Prostate gland (tissue), 2 donors: ENCODE results near the gene PHF5A. TPM values are rescaled to one million over a fixed set of nuclear protein-coding genes. Genes with fewer than 3 reads are reported as not detected.
A peak's percentile ranks its signal among the peaks of the same experiment; 100 is the strongest.

ENCODE experiments used
- DNase-seq: peaks from one replicate; pipeline ENCODE4 v3.0.0-alpha.2; 2019; ENCODE audit warnings: low spot score
- H3K27ac ChIP-seq, 2 donors: fragments of 200-600 bp; sonication (generic); 2 replicates each; pipeline ENCODE4 v1.5.1; 2017 to 2019
- H3K27me3 ChIP-seq: fragments of 200-600 bp; sonication (generic); replicated peaks from 2 replicates; pipeline ENCODE4 v1.5.1; 2019; ENCODE audit not compliant: insufficient read depth
- H3K36me3 ChIP-seq, 2 donors: fragments of 200-600 bp; sonication (generic); 1 replicate in 1 of 2; 2 replicates in 1 of 2; pipeline versions ENCODE4 v1.5.1 to v1.8.1; 2017 to 2019
- H3K4me1 ChIP-seq: fragments of 200-600 bp; sonication (generic); replicated peaks from 2 replicates; pipeline ENCODE4 v1.5.1; 2019
- H3K4me3 ChIP-seq, 2 donors: fragments of 200-600 bp; sonication (generic); 2 replicates each; pipeline ENCODE4 v1.5.1; 2017 to 2019
- H3K9me3 ChIP-seq: fragments of 200-600 bp; sonication (generic); 2 replicates; pipeline ENCODE4 v1.5.1; 2017
- CTCF ChIP-seq, 4 experiments: fragments of 200-600 bp in 2 of 4; fragments of 450-650 bp in 2 of 4; sonication (generic) in 2 of 4; IDR thresholded peaks; 1 replicate in 3 of 4; 2 replicates in 1 of 4; pipeline ENCODE4 v1.5.1; 2016 to 2019; ENCODE audit warnings: antibody characterized with exemption in 4 of 4, mild to moderate bottlenecking in 2 of 4, moderate library complexity in 2 of 4
- POLR2A ChIP-seq: fragments of 450-650 bp; IDR thresholded peaks from one replicate; pipeline ENCODE4 v1.6.1; 2016; ENCODE audit warnings: antibody characterized with exemption, mild to moderate bottlenecking
- POLR2AphosphoS5 ChIP-seq: sonication (generic); formaldehyde crosslinking; IDR thresholded peaks from one replicate; pipeline ENCODE4 v1.6.1; 2017; ENCODE audit warnings: antibody characterized with exemption
- WGBS: methylation state at CpG from one replicate; pipeline ENCODE4 v1.1.5; 2018; 5-methylcytosine and 5-hydroxymethylcytosine counted together
- intact Hi-C: fragments of 100-400 bp; cut with DNase I; formaldehyde crosslinking; loops from one replicate; pipeline ENCODE4 v1.14.2; 2022
- total RNA-seq, 2 donors: library from RNA; depleted of rRNA; stranded (reverse); fragments of >200 nt; gene quantifications; one replicate each; pipeline ENCODE4 v1.1.0, GENCODE V29; 2016

The PHF5A gene
- 10 to 100 TPM; 35.8 to 40.2 TPM for total RNA-seq

GRCh38 chr22:41468381-41469217 lies at the start of gene PHF5A, which contains the start of gene ACO2:
Gene PHF5A, minus strand, starts transcription at chr22:41468692. Its CDS starts 39 bp downstream, at chr22:41468653.
Gene ACO2, plus strand, starts transcription at chr22:41469117. Its CDS starts 30 bp downstream, at chr22:41469147.
- peaks cover 0 to 10% of the 10 kb centered on the region in 2 donors for H3K36me3 ChIP-seq

DNA sequence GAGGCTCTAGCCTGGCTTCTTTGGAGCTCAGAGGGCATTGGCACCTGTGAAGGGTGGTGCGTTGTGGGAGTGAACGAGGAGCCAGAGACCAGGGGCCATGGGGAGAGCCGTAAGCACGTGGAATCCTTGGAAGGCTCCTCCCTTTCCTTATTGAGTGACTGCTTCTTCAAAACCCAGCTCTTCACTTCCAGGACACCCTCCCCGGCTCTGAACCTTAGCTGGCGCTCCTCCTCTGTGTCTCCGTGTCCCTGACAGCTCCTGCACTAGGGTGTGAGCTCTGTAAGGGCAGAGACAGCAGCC lies 49.5 kb upstream of the PHF5A start:
- H3K27me3 ChIP-seq = no peaks in the 10 kb centered on the region
- peaks cover 4% of the 10 kb centered on the region for H3K4me1 ChIP-seq
- no peak overlapping the region for H3K27ac ChIP-seq
- intact Hi-C loops = no loop called here
- DNase-seq = no peak
- 68% methylated on average over 7 of the region's 7 CpGs for WGBS
- H3K36me3 ChIP-seq = peaks cover 0 to 13% of the 10 kb centered on the region in 2 donors
- no peak overlapping the region for H3K4me3 ChIP-seq
- TF ChIP-seq CTCF (IDR thresholded peaks at IDR 0.05) (peak in 1 of 4 experiments; percentile 21), POLR2A (no peak)
- H3K9me3 ChIP-seq = no peaks in the 10 kb centered on the region

More at GRCh38 chr22:41468381-41469217, at the start of gene PHF5A, which contains the start of gene ACO2:
- intact Hi-C loops = loop anchor here (10.0 kb wide), 1 partner anchor 64 kb away; no protein-coding TSS in a partner anchor
- peak; percentile 97 for DNase-seq
- Histone ChIP-seq H3K4me3 (peak within 1 kb of the TSS; percentile 96 to 97), H3K4me1 (peaks cover 9% of the 10 kb centered on the region), H3K9me3 (no peaks in the 10 kb centered on the region), H3K27ac (peak within 1 kb of the TSS; percentile 87 to 93), H3K27me3 (no peaks in the 10 kb centered on the region)
- peak; percentile 97 for TF ChIP-seq POLR2AphosphoS5
- peak; percentile 69 for TF ChIP-seq POLR2A
- TF ChIP-seq CTCF (IDR thresholded peaks at IDR 0.05) = peak in 2 of 4 experiments; percentile 21 to 26
- under 1% methylated on average over 50 of the region's 51 CpGs for WGBS

- intact Hi-C loops = loop anchor here (2.0 kb wide), 1 partner anchor 115 kb away; no protein-coding TSS in a partner anchor
- WGBS = 51% methylated on average over 18 of the region's 22 CpGs
Observed at GRCh38 chr22:41517172-41518047, 48.9 kb upstream of the PHF5A start.

GRCh38 chr22:41516462-41516861 lies 48.0 kb upstream of the PHF5A start:
- intact Hi-C loops = loop anchor here (2.0 kb wide), 1 partner anchor 114 kb away; no protein-coding TSS in a partner anchor
- Histone ChIP-seq H3K9me3 (no peaks in the 10 kb centered on the region), H3K27me3 (no peaks in the 10 kb centered on the region), H3K27ac (no peak overlapping the region), H3K36me3 (peaks cover 0 to 13% of the 10 kb centered on the region in 2 donors), H3K4me1 (peaks cover 4% of the 10 kb centered on the region), H3K4me3 (no peak overlapping the region)
- no peak for DNase-seq
- 89% methylated on average over 8 of the region's 8 CpGs for WGBS
- no peak for TF ChIP-seq POLR2AphosphoS5
- no peak for TF ChIP-seq POLR2A
- no peak for TF ChIP-seq CTCF (IDR thresholded peaks at IDR 0.05)

More at GRCh38 chr22:41517172-41518047, 48.9 kb upstream of the PHF5A start:
- Histone ChIP-seq H3K27ac (no peak overlapping the region), H3K9me3 (no peaks in the 10 kb centered on the region), H3K27me3 (no peaks in the 10 kb centered on the region), H3K4me1 (peaks cover 4% of the 10 kb centered on the region), H3K36me3 (peaks cover 0 to 13% of the 10 kb centered on the region in 2 donors), H3K4me3 (no peak overlapping the region)
- DNase-seq = peak; percentile 61
- TF ChIP-seq POLR2A (no peak), CTCF (IDR thresholded peaks at IDR 0.05) (peak; percentile 86 to 95 (median 92)), POLR2AphosphoS5 (peak; percentile 67)
